GM19099 (cell line): Measurements from ENCODE around the gene WDR4.

Source experiments
- POLR2A ChIP-seq: IDR thresholded peaks from 3 replicates; pipeline ENCODE4 v1.6.1; 2011; ENCODE audit warnings: low read depth; ENCODE audit not compliant: insufficient read length; ENCODE audit errors: extremely low read depth

WDR4 gene

GRCh38 chr21:42809171-42809570, 70.2 kb downstream of the WDR4 start:
- TF ChIP-seq POLR2A, result no peak

- no peak for TF ChIP-seq POLR2A
These were observed 71.3 kb downstream of the WDR4 start for GRCh38 chr21:42807938-42808613.

GRCh38 chr21:42806509-42807140, 72.7 kb downstream of the WDR4 start:
- TF ChIP-seq POLR2A, result no peak

- TF ChIP-seq POLR2A, result no peak
These were observed 79.4 kb downstream of the WDR4 start for GRCh38 chr21:42799948-42800347.

GRCh38 chr21:42799516-42799915, 79.8 kb downstream of the WDR4 start:
- TF ChIP-seq POLR2A, result no peak
